Nephron progenitor cell (in vitro differentiated cells): Measurements from ENCODE around the gene GTF3C2.

Experiments used
- DNase-seq: peaks from one replicate; pipeline ENCODE4 v3.0.0; 2021
- H3K27ac Mint-ChIP-seq: 2 replicates; pipeline ENCODE4 v1.8.0; 2021; ENCODE audit warnings: mild to moderate bottlenecking, moderate library complexity, mixed read lengths
- H3K27me3 Mint-ChIP-seq: 2 replicates; pipeline ENCODE4 v1.8.0; 2021; ENCODE audit warnings: mild to moderate bottlenecking, low read depth, mixed read lengths; ENCODE audit not compliant: poor library complexity
- H3K36me3 Mint-ChIP-seq: 2 replicates; pipeline ENCODE4 v1.8.0; 2021; ENCODE audit warnings: low read depth, mixed read lengths
- H3K4me1 Mint-ChIP-seq: 2 replicates; pipeline ENCODE4 v1.8.0; 2021; ENCODE audit warnings: mixed read lengths
- H3K4me3 Mint-ChIP-seq: 2 replicates; pipeline ENCODE4 v1.8.0; 2021; ENCODE audit warnings: mild to moderate bottlenecking, moderate library complexity, mixed read lengths
- H3K9me3 Mint-ChIP-seq: 2 replicates; pipeline ENCODE4 v1.8.0; 2021; ENCODE audit warnings: mild to moderate bottlenecking, moderate library complexity, mixed read lengths
- TF ChIP-seq, protein P1 (sequence below): fragments of 200-600 bp; sonication (generic); IDR thresholded peaks from 2 replicates; pipeline ENCODE4 v1.5.0; 2021; ENCODE audit warnings: antibody characterized with exemption

Gene GTF3C2

GRCh38 chr2:27390822-27391679, 34.5 kb upstream of the GTF3C2 start:
- no peak for DNase-seq
- H3K9me3 Mint-ChIP-seq, result no peaks in the 10 kb centered on the region
- peak overlapping the region; percentile 31 for H3K27ac Mint-ChIP-seq
- no peak overlapping the region for H3K4me3 Mint-ChIP-seq
- H3K27me3 Mint-ChIP-seq, result peaks cover 8% of the 10 kb centered on the region
- TF ChIP-seq, protein P1, sequence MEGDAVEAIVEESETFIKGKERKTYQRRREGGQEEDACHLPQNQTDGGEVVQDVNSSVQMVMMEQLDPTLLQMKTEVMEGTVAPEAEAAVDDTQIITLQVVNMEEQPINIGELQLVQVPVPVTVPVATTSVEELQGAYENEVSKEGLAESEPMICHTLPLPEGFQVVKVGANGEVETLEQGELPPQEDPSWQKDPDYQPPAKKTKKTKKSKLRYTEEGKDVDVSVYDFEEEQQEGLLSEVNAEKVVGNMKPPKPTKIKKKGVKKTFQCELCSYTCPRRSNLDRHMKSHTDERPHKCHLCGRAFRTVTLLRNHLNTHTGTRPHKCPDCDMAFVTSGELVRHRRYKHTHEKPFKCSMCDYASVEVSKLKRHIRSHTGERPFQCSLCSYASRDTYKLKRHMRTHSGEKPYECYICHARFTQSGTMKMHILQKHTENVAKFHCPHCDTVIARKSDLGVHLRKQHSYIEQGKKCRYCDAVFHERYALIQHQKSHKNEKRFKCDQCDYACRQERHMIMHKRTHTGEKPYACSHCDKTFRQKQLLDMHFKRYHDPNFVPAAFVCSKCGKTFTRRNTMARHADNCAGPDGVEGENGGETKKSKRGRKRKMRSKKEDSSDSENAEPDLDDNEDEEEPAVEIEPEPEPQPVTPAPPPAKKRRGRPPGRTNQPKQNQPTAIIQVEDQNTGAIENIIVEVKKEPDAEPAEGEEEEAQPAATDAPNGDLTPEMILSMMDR, result no peak
- H3K36me3 Mint-ChIP-seq, result peaks cover 53% of the 10 kb centered on the region
- no peaks in the 10 kb centered on the region for H3K4me1 Mint-ChIP-seq

DNA sequence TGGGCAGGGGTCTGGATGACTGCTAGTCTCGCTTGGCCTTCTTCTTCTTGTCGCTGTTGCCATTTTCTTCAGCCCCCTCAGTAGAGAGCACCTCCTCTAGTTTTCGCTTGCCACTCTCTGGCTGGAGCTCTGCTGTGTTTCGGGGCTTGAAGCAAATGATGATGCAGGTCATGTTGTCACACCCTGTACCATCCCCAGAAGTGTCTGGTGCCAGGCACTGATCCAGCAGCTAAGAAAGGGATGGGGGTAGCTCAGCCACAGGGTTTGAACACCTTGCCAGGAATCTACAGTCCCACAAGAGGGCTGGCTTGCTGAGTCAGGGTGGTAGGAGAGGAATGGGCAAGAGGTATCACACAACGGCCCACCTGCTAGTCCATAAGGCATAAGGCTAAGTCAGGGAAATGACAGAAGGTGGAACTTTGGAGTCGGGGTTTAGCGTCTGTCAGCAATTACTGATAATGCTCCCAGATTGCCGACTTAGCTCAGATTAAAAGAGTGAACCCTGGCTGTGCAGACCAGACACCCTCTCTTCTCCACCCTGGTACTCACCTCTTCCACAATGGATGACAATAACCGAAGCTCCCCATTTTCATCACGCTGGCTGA, 25.1 kb upstream of the GTF3C2 start:
- Mint-ChIP-seq H3K9me3 (no peaks in the 10 kb centered on the region), H3K27me3 (peaks cover 9% of the 10 kb centered on the region), H3K4me3 (peak overlapping the region; percentile 95), H3K4me1 (peaks cover 39% of the 10 kb centered on the region), H3K36me3 (peaks cover 52% of the 10 kb centered on the region), H3K27ac (peak overlapping the region; percentile 100)
- no peak for DNase-seq
- TF ChIP-seq, protein P1, result no peak

- Mint-ChIP-seq H3K27me3 (peaks cover 9% of the 10 kb centered on the region), H3K27ac (peak within 1 kb of the TSS; percentile 100), H3K4me1 (peaks cover 39% of the 10 kb centered on the region), H3K36me3 (peaks cover 52% of the 10 kb centered on the region), H3K4me3 (peak within 1 kb of the TSS; percentile 95), H3K9me3 (no peaks in the 10 kb centered on the region)
- DNase-seq, result peak; percentile 92
- TF ChIP-seq, protein P1, result no peak
Observed at GRCh38 chr2:27380626-27381545, 24.3 kb upstream of the GTF3C2 start, which contains the start of gene ZNF513. TSS of gene ZNF513 (minus strand) at chr2:27380734. CDS start at chr2:27380526, 208 bp downstream.

DNA sequence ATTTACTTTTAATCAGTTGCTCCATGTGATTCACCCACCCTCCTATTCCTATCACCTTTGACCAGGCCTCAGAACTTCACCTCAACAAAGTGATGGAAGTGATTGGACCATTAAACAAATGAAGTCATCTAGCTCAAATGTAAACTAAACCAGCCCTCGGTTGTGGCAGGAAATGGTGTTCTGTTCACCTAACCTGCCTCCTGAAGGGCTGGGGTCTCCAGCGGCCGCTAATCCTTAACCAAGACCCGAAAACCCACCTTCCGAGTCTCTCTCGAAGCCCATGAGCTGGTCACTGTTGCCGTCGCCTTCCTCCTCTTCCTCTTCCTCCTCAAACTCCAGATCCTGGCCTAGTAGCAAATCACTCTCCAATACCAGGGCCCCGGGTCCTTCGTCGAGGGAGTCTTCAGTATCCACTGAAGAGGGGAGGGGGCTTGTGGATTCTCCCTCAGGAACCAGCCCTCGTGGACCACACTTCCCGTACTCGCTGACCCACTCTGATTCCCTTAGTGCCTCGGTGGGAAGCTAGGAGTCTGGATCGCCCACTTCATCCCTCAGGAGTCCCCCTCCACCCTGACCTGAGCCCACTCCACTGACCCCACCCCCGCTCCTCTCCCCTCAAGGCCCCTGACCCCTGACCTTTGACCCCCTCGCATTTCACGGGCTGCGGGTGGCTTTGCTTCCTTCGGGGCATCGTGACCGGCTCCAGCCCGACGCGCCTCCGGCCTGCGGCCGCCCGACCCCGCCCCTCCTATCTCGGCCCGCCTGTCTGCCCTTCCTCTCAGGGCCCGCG, 23.5 kb upstream of the GTF3C2 start:
- Mint-ChIP-seq H3K27me3 (peaks cover 4% of the 10 kb centered on the region), H3K36me3 (peaks cover 49% of the 10 kb centered on the region), H3K4me1 (peaks cover 39% of the 10 kb centered on the region), H3K9me3 (no peaks in the 10 kb centered on the region), H3K4me3 (peak overlapping the region; percentile 95), H3K27ac (peak overlapping the region; percentile 96)
- TF ChIP-seq, protein P1, result no peak
- DNase-seq, result peak; percentile 79

DNA sequence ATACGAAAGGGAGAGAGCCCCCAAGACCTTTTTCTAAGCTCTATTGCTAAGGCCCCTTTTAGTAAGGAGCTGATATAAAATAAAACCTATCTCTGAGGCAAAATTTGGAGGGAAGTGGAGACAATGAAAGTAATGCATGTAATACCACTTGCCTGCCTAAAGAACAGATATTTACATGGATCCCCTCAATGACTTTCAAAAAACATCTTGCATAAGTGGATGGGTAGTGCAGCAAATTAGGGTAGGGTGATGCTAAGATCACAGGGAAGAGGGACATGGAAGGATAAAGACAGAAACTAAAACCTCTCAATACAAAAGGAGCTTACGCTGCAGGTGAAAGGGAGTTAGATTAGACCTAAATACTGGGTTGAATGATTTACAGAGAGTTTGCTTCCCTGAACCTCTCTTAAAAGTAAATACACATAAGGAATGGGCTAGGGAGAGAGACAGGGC, 22.8 kb upstream of the GTF3C2 start:
- DNase-seq, result no peak
- TF ChIP-seq, protein P1, result no peak
- peak overlapping the region; percentile 95 for H3K4me3 Mint-ChIP-seq
- H3K9me3 Mint-ChIP-seq, result no peaks in the 10 kb centered on the region
- H3K27ac Mint-ChIP-seq, result peak overlapping the region; percentile 96
- H3K36me3 Mint-ChIP-seq, result peaks cover 52% of the 10 kb centered on the region
- H3K4me1 Mint-ChIP-seq, result peaks cover 39% of the 10 kb centered on the region
- peaks cover 4% of the 10 kb centered on the region for H3K27me3 Mint-ChIP-seq
